NT2/D1 (cell line): ENCODE measurements around the gene CNPY2.

ENCODE experiments used
- SUZ12 ChIP-seq: IDR thresholded peaks from 2 replicates; pipeline ENCODE4 v1.6.1; 2011; ENCODE audit not compliant: insufficient read length, insufficient read depth; ENCODE audit errors: extremely low read depth
- YY1 ChIP-seq: IDR thresholded peaks from 2 replicates; pipeline ENCODE4 v1.6.1; 2011; ENCODE audit not compliant: insufficient read length, insufficient read depth
- ZNF274 ChIP-seq: IDR thresholded peaks from 2 replicates; pipeline ENCODE4 v1.6.1; 2011; ENCODE audit warnings: mild to moderate bottlenecking, low read depth, low read length

GRCh38 chr12:56361487-56362129, 45.8 kb upstream of the CNPY2 start:
- TF ChIP-seq YY1, result no peak
- TF ChIP-seq ZNF274, result no peak
- no peak for TF ChIP-seq SUZ12
